ENCODE data around the gene OXER1. TPM values are rescaled to one million over a fixed set of nuclear protein-coding genes. Genes with fewer than 3 reads are reported as not detected.

OXER1 gene
- total and polyA plus RNA-seq, 7 experiments from 2014 or later, result 0.12 to 3.0 (median 0.36) TPM; not detected in 3

DNA sequence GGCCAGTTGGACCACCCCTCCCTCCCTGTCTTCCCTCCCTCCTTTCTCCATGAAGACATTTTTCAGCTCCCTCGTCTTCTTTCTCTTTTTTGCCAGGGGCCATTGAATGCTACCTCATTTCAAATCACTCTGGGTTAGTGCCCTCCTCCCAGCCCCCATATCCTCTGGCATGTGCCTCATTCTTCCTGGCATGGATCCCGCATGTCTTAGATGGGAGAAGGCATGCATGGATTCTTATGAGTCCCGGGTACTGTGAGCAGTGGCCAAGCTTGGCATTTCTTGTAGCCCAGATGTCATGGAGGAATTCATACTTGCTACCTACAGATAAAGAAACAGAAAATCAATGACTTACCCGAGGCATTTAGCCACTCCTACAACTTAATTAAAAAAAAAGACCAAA lies 37.4 kb upstream of the OXER1 start:
- H3K36me3 ChIP-seq (ENCODE audit: control insufficient read depth in 2 of 3, insufficient read depth in 3 of 3, low read length in 3 of 3), result no peaks in the 10 kb centered on the region
- peak overlapping the region in 1 of 10 donors; percentile 17 for H3K4me3 Mint-ChIP-seq
- ATAC-seq, result no peak
- H3K4me3 ChIP-seq (ENCODE audit: low read length), result no peak overlapping the region
- H3K9me3 ChIP-seq (ENCODE audit: control insufficient read depth in 2 of 3, low read length in 3 of 3), result no peaks in the 10 kb centered on the region
- no peak overlapping the region for H3K27ac Mint-ChIP-seq
- intact Hi-C loops (cut with micrococcal nuclease), result no loop called here
- H3K9me3 Mint-ChIP-seq, result no peaks in the 10 kb centered on the region
- no peak for DNase-seq
- no peaks in the 10 kb centered on the region for H3K27me3 ChIP-seq (ENCODE audit: control insufficient read depth in 2 of 2, insufficient read depth in 2 of 2, low read length in 2 of 2)
- peaks cover 4 to 27% (median 9%) of the 10 kb centered on the region in 7 donors for H3K4me1 Mint-ChIP-seq
- H3K4me1 ChIP-seq (ENCODE audit: control insufficient read depth in 2 of 2, insufficient read depth in 2 of 2, low read length in 2 of 2), result no peaks in the 10 kb centered on the region
- ChIA-PET POLR2A (interaction anchor here (2.2 kb wide), 1 partner anchor 9 kb away, joined by 28 read pairs; no protein-coding TSS in a partner anchor), CTCF (interaction anchor here (0.6 to 1.9 kb wide), 2 partner anchors 9 to 16 kb away, joined by 3 to 6 read pairs; no protein-coding TSS in a partner anchor)
- H3K36me3 Mint-ChIP-seq, result no peaks in the 10 kb centered on the region
- peaks cover 0 to 27% (median 0%) of the 10 kb centered on the region in 5 donors for H3K27me3 Mint-ChIP-seq
- H3K27ac ChIP-seq (ENCODE audit: low read depth, low read length), result no peak overlapping the region

DNA sequence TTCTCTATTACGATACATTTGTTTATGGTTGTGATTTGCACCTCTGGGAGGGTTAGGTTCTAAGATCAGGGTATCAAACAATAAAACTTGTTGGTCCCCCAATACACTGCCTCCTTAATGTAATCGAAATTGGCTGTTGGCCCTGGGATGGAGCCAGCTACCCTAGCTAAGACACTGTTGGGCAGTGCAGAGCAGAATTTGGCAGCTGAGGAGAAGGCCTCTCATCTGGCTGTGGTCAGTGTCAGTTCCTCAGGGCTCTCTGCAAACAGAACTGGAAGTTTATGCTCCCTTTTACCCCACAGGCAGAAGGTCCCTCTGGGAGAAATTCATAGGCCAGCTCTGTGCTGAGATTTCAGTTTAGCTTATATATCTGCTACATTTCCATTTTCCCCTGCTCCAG lies 37.0 kb upstream of the OXER1 start:
- no peak for DNase-seq
- Histone ChIP-seq H3K4me1 (ENCODE audit: control insufficient read depth in 2 of 2, insufficient read depth in 2 of 2, low read length in 2 of 2) (no peaks in the 10 kb centered on the region), H3K27me3 (ENCODE audit: control insufficient read depth in 2 of 2, insufficient read depth in 2 of 2, low read length in 2 of 2) (no peaks in the 10 kb centered on the region), H3K4me3 (ENCODE audit: low read length) (no peak overlapping the region), H3K36me3 (ENCODE audit: control insufficient read depth in 2 of 3, insufficient read depth in 3 of 3, low read length in 3 of 3) (no peaks in the 10 kb centered on the region), H3K9me3 (ENCODE audit: control insufficient read depth in 2 of 3, low read length in 3 of 3) (no peaks in the 10 kb centered on the region), H3K27ac (ENCODE audit: low read depth, low read length) (no peak overlapping the region)
- ATAC-seq, result no peak
- Mint-ChIP-seq H3K4me1 (peaks cover 4 to 28% (median 11%) of the 10 kb centered on the region in 7 donors), H3K36me3 (no peaks in the 10 kb centered on the region), H3K27me3 (peaks cover 0 to 25% (median 0%) of the 10 kb centered on the region in 5 donors), H3K27ac (peak overlapping the region in 1 of 9 donors; percentile 80), H3K9me3 (no peaks in the 10 kb centered on the region), H3K4me3 (no peak overlapping the region)
- intact Hi-C loops (cut with micrococcal nuclease), result no loop called here
- ChIA-PET CTCF (interaction anchor here (0.7 to 1.9 kb wide), 2 partner anchors 10 to 61 kb away, joined by 3 to 6 read pairs; no protein-coding TSS in a partner anchor), POLR2A (interaction anchor here (1.3 to 2.2 kb wide), 2 partner anchors 9 to 10 kb away, joined by 3 to 28 read pairs; no protein-coding TSS in a partner anchor)

DNA sequence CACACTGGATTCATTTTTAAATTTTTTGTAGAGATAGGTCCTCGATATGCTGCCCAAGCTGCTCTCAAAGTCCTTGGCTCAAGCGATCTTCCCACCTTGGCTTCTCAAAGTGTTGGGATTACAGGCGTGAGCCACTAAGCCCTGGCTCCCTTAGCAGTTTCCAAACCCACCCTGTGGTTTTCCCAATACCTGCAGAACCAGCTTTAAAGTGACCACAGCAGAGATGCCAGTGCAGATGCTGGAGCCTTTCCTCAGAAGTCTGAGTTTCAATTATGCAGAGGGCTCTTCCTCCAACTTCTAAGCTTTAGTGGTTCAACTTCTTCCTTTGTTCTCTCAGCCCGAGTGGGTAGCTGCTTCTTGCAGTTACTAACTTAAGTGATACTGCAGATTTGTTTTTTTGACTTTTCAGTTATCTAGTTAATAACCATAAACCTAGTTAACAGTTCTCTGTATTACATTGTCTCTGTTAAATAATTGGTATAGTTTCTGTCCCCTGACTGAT lies 36.6 kb upstream of the OXER1 start:
- Histone ChIP-seq H3K27me3 (ENCODE audit: control insufficient read depth in 2 of 2, insufficient read depth in 2 of 2, low read length in 2 of 2) (no peaks in the 10 kb centered on the region), H3K9me3 (ENCODE audit: control insufficient read depth in 2 of 3, low read length in 3 of 3) (no peaks in the 10 kb centered on the region), H3K4me1 (ENCODE audit: control insufficient read depth in 2 of 2, insufficient read depth in 2 of 2, low read length in 2 of 2) (no peaks in the 10 kb centered on the region), H3K27ac (ENCODE audit: low read depth, low read length) (no peak overlapping the region), H3K4me3 (ENCODE audit: low read length) (no peak overlapping the region), H3K36me3 (ENCODE audit: control insufficient read depth in 2 of 3, insufficient read depth in 3 of 3, low read length in 3 of 3) (no peaks in the 10 kb centered on the region)
- Mint-ChIP-seq H3K27me3 (peaks cover 0 to 26% (median 0%) of the 10 kb centered on the region in 5 donors), H3K4me3 (no peak overlapping the region), H3K36me3 (no peaks in the 10 kb centered on the region), H3K27ac (peak overlapping the region in 1 of 9 donors; percentile 80), H3K4me1 (peaks cover 6 to 32% (median 12%) of the 10 kb centered on the region in 7 donors), H3K9me3 (no peaks in the 10 kb centered on the region)
- ChIA-PET CTCF (interaction anchor here (0.7 to 1.9 kb wide), 2 partner anchors 10 to 61 kb away, joined by 3 to 6 read pairs; no protein-coding TSS in a partner anchor), POLR2A (interaction anchor here (0.5 to 2.2 kb wide), 3 partner anchors 9 to 23 kb away, joined by 3 to 28 read pairs (median 3); no protein-coding TSS in a partner anchor)
- ATAC-seq (no peak), DNase-seq (peak in 1 of 9 donors; percentile 21)
- intact Hi-C loops (cut with micrococcal nuclease), result no loop called here

DNA sequence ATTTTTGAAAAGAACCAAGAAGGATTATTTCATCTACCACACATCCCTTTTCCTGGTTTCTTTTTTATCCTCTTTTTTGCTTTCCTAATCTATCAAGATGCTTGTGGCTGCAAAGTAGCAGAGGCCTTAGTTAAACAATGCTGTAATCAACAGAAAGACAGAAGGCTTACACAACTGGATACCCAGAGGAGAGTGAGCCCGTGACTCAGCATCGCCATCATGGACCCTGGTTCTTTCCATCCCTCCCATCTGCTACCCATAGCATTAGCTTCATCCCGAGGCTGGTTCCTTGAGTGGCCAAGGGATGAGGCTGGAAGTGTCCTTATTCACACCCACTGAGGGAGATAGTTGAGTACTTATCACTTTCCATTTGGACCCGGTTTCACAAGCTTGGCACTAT lies 35.9 kb upstream of the OXER1 start:
- Mint-ChIP-seq H3K27me3 (peaks cover 0 to 27% (median 2%) of the 10 kb centered on the region in 5 donors), H3K27ac (no peak overlapping the region), H3K4me3 (no peak overlapping the region), H3K4me1 (peaks cover 7 to 37% (median 14%) of the 10 kb centered on the region in 7 donors), H3K9me3 (no peaks in the 10 kb centered on the region), H3K36me3 (no peaks in the 10 kb centered on the region)
- intact Hi-C loops (cut with micrococcal nuclease), result no loop called here
- ChIA-PET POLR2A (interaction anchor here (0.5 to 2.2 kb wide), 3 partner anchors 8 to 22 kb away, joined by 3 to 28 read pairs (median 3); no protein-coding TSS in a partner anchor), CTCF (interaction anchor here (1.9 kb wide), 1 partner anchor 11 kb away, joined by 6 read pairs; no protein-coding TSS in a partner anchor)
- no peaks in the 10 kb centered on the region for H3K27me3 ChIP-seq (ENCODE audit: control insufficient read depth in 2 of 2, insufficient read depth in 2 of 2, low read length in 2 of 2)
- no peaks in the 10 kb centered on the region for H3K4me1 ChIP-seq (ENCODE audit: control insufficient read depth in 2 of 2, insufficient read depth in 2 of 2, low read length in 2 of 2)
- H3K27ac ChIP-seq (ENCODE audit: low read depth, low read length), result no peak overlapping the region
- H3K4me3 ChIP-seq (ENCODE audit: low read length), result no peak overlapping the region
- no peaks in the 10 kb centered on the region for H3K9me3 ChIP-seq (ENCODE audit: control insufficient read depth in 2 of 3, low read length in 3 of 3)
- DNase-seq, result no peak
- no peak for ATAC-seq
- H3K36me3 ChIP-seq (ENCODE audit: control insufficient read depth in 2 of 3, insufficient read depth in 3 of 3, low read length in 3 of 3), result no peaks in the 10 kb centered on the region

DNA sequence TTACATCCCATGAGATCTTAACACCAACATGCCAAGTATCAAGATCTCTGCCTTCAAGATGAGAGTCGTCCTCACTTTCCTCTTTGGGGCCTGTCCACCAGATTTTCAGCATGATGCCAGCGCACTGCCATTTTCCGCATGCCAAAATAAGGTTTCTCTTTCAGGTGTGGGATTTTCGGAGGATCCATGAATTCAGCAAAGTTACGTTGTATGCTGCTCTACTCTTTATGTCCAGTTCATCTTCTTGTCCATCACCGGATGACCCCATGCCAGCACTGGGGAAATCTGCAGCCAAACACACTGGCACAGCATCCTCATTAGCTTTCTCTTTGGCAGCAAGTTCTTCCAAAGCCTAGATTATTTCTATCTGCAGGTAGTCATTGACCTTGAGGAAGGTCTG lies 33.3 kb upstream of the OXER1 start:
- Histone ChIP-seq H3K36me3 (ENCODE audit: control insufficient read depth in 2 of 3, insufficient read depth in 3 of 3, low read length in 3 of 3) (no peaks in the 10 kb centered on the region), H3K27me3 (ENCODE audit: control insufficient read depth in 2 of 2, insufficient read depth in 2 of 2, low read length in 2 of 2) (peaks cover 0 to 2% of the 10 kb centered on the region in 2 donors), H3K4me3 (ENCODE audit: low read length) (no peak overlapping the region), H3K4me1 (ENCODE audit: control insufficient read depth in 2 of 2, insufficient read depth in 2 of 2, low read length in 2 of 2) (peaks cover 0 to 11% of the 10 kb centered on the region in 2 donors), H3K9me3 (ENCODE audit: control insufficient read depth in 2 of 3, low read length in 3 of 3) (no peaks in the 10 kb centered on the region), H3K27ac (ENCODE audit: low read depth, low read length) (no peak overlapping the region)
- intact Hi-C loops (cut with micrococcal nuclease), result no loop called here
- Mint-ChIP-seq H3K4me3 (no peak overlapping the region), H3K4me1 (peaks cover 17 to 55% (median 28%) of the 10 kb centered on the region in 7 donors), H3K27ac (no peak overlapping the region), H3K27me3 (peaks cover 0 to 30% (median 9%) of the 10 kb centered on the region in 5 donors), H3K9me3 (no peaks in the 10 kb centered on the region), H3K36me3 (peaks cover 0 to 3% (median 0%) of the 10 kb centered on the region in 5 donors)
- ChIA-PET POLR2A (no interaction called here), CTCF (no interaction called here)
- DNase-seq (no peak), ATAC-seq (no peak)

DNA sequence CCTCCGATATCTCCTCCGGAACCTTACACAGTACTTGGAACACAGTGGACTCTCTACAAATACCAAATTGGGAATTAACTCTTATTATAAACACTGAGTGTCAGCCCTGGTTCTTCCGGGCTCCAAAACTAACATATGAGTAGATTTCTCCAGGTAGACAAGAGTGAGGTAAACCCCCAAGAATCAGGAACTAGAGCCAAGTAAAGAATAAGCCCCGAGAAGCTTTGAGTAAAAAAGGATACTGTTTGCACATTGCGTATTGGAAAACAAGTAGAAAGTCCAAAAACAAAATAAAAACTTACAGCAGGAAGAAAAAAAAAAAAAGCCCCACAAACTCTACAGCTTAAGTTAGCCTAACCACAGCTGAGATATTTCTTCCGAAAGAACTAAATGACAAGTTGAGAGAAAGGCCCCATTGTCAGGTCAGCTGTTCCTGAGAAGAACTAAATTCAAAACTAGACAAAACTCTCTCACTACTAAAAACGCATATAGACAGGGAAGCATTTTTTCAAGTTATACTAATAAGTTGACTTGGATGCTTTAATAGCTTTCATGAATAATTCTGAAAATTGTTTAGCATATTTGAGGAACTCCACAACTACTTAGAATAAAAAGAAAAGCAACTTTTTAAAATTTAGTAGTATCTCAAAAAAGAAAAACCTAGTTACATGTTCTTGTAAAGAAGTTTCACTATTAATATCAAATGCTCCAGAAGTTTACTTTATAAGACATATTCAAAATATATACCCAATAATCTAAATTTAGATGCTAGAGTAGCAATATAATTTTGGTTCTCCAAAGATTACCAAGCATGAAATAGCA lies 32.7 kb upstream of the OXER1 start:
- Histone ChIP-seq H3K36me3 (ENCODE audit: control insufficient read depth in 2 of 3, insufficient read depth in 3 of 3, low read length in 3 of 3) (no peaks in the 10 kb centered on the region), H3K4me3 (ENCODE audit: low read length) (no peak overlapping the region), H3K4me1 (ENCODE audit: control insufficient read depth in 2 of 2, insufficient read depth in 2 of 2, low read length in 2 of 2) (peaks cover 0 to 15% of the 10 kb centered on the region in 2 donors), H3K9me3 (ENCODE audit: control insufficient read depth in 2 of 3, low read length in 3 of 3) (no peaks in the 10 kb centered on the region), H3K27ac (ENCODE audit: low read depth, low read length) (no peak overlapping the region), H3K27me3 (ENCODE audit: control insufficient read depth in 2 of 2, insufficient read depth in 2 of 2, low read length in 2 of 2) (peaks cover 0 to 4% of the 10 kb centered on the region in 2 donors)
- H3K36me3 Mint-ChIP-seq, result peaks cover 0 to 4% (median 0%) of the 10 kb centered on the region in 5 donors
- no peak overlapping the region for H3K4me3 Mint-ChIP-seq
- ATAC-seq, result no peak
- ChIA-PET POLR2A (interaction anchor here (0.6 to 0.7 kb wide), 2 partner anchors 19 to 678 kb away, joined by 3 to 4 read pairs; no protein-coding TSS in a partner anchor), CTCF (no interaction called here)
- DNase-seq, result no peak
- H3K9me3 Mint-ChIP-seq, result no peaks in the 10 kb centered on the region
- H3K27me3 Mint-ChIP-seq, result peaks cover 5 to 34% (median 15%) of the 10 kb centered on the region in 5 donors
- peak overlapping the region in 1 of 9 donors; percentile 8 for H3K27ac Mint-ChIP-seq
- H3K4me1 Mint-ChIP-seq, result peaks cover 20 to 59% (median 34%) of the 10 kb centered on the region in 7 donors
- intact Hi-C loops (cut with micrococcal nuclease), result no loop called here

Measured in naive thymus-derived CD4-positive, alpha-beta T cell (primary cell).